ENCODE measurements around the gene CTSA. TPM values are rescaled to one million over a fixed set of nuclear protein-coding genes. Genes with fewer than 3 reads are reported as not detected.

Gene CTSA
- total RNA-seq, result 87.4 TPM

DNA sequence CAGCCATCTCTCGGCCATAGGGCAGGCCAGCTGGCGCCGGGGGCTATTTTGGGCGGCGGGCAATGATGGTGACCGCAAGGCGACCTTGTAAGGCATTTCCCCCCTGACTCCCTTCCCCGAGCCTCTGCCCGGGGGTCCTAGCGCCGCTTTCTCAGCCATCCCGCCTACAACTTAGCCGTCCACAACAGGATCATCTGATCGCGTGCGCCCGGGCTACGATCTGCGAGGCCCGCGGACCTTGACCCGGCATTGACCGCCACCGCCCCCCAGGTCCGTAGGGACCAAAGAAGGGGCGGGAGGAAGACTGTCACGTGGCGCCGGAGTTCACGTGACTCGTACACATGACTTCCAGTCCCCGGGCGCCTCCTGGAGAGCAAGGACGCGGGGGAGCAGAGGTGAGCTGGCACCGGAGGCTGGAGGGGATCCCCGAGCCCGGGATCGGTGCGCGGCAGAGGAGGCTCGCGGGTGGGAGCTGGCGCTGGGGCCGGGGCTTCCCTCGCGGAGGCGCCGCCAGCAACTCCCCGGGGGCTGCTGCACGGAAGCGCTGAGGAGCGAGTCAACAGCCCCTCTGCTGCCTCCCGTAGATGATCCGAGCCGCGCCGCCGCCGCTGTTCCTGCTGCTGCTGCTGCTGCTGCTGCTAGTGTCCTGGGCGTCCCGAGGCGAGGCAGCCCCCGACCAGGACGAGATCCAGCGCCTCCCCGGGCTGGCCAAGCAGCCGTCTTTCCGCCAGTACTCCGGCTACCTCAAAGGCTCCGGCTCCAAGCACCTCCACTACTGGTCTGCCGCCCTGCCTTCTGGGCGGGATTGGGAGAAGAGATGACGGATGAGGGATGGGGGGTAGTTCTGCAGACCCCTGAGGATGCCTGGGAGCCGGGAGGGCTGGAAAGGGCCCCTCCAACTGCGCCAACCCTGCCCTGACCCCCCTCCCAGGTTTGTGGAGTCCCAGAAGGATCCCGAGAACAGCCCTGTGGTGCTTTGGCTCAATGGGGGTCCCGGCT is at the start of gene CTSA, which contains the start of gene NEURL2:
CTSA (plus strand) TSS at position 351 of the 999 bp plus-strand sequence; CDS start at position 585, 234 bp downstream.
NEURL2 (minus strand) TSS at position 224 of the 999 bp plus-strand sequence; CDS start at position 7, 217 bp downstream.
- peak; percentile 97 for DNase-seq (ENCODE audit: low spot score)
- intact Hi-C loops (cut with DNase I), result loop anchor here (10.0 kb wide), 1 partner anchor 64 kb away; no protein-coding TSS in a partner anchor

DNA sequence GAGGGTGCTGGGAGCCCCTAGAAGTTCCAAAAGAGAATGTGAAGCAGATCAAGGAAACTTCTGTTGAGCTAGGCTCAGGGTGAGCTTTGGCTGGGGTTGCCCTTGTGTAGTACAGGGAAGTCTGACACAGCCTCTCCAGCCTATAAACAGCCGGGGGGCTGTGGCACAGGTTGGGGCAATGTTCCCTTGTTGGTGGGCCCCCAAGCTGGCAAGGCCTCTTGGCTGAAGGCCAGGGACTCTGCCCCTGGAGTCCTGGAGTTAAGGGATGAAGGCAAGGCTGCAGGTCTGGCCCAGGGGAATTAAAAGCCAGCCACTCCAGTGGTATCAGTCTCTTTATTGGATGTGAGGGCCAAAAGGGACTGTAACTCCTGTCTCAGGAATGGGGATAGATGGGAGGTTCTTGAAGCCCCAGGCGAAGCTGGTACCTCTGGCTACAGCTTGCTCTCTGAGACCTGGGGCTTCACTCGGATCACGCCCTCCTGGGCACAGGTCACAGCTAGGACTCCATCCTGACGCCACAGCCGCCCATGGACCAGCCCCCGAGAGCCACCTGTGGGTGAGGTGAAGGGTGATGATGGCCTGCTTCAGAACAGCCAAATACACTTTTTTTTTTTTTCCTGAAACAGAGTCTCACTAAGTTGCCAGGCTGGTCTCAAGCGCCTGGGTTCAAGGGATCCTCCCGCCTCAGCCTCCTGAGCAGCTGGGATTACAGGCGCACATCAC is 49.6 kb upstream of the CTSA start:
- ATAC-seq (peak; percentile 6), DNase-seq (ENCODE audit: low spot score) (no peak)
- intact Hi-C loops (cut with DNase I), result no loop called here

More for the DNA sequence above, at the start of gene CTSA, which contains the start of gene NEURL2:
- peak; percentile 93 for ATAC-seq

GRCh38 chr20:45842169-45842812 is 48.8 kb upstream of the CTSA start:
- peak; percentile 68 for ATAC-seq
- DNase-seq (ENCODE audit: low spot score), result no peak
- intact Hi-C loops (cut with DNase I), result no loop called here

- ATAC-seq (peak; percentile 2), DNase-seq (ENCODE audit: low spot score) (no peak)
- intact Hi-C loops (cut with DNase I), result no loop called here
These were observed 47.6 kb upstream of the CTSA start for GRCh38 chr20:45843506-45843905.

- intact Hi-C loops (cut with DNase I), result no loop called here
- DNase-seq (ENCODE audit: low spot score) (no peak), ATAC-seq (no peak)
These were observed 45.7 kb upstream of the CTSA start for GRCh38 chr20:45845452-45845851.

DNA sequence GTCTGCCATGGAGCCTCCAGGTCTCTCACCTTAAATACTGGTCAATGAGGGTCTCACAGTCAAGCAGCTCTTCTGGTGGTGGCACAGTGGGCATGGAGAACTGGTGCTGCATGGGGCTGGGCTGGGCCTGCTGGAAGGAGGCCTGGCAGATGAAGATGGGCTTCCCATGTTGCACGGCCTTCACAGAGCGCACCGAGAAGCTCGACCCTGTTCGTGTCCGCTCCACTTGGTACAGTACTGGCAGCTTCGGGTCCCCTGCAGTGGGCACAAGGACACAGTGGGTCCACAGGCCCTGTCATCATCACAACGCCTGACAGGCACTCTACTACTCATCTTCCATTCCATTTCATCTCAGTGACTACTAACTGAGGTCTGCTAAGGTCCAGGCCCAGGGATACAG is 42.7 kb upstream of the CTSA start:
- DNase-seq (ENCODE audit: low spot score) (no peak), ATAC-seq (no peak)
- intact Hi-C loops (cut with DNase I), result no loop called here

DNA sequence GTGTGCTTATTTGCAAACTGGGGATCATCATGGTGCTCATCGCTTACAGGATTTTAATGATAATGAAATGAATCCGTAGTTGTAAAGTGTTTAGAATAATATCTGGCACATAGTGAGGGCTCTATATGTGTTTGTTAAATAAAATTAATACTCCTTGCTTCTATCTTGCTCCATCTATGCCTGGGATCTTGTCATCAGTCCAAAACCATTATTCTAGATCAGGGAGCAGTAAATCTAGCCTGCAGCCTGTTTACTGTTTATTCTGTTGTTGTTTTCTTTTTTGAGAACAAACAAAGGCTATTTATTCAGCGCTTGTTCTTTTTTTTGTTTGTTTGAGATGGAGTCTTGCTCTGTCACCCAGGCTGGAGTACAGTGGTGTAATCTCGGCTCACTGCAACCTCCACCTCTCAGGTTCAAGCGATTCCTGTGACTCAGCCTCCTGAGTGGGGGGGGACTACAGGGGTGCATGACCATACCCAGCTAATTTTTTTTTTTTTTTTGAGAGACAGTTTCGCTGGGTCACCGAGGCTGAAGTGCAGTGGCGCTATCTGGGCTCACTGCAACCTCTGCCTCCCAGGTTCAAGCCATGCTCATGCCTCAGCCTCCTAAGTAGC is 42.1 kb upstream of the CTSA start:
- no peak for ATAC-seq
- intact Hi-C loops (cut with DNase I), result no loop called here
- DNase-seq (ENCODE audit: low spot score), result no peak

DNA sequence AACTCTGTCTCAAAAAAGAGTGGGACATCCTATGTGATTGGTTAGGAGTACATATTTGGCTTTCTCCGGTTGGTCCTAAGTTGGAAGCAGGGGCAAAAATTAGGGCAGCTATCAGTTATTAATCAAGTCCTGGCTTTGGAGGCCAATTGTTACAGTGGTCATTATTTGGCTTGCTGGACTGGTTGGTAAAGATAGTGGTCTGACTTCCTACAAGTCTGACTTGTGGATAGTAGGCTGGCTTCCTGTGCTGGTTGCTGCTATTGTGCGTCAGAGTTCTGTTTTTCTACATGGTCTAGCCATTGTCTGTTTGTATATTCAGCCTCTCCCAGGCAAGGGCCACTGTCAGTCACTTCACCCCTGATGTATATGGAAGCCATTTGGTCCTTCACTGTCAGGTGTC is 40.9 kb upstream of the CTSA start:
- DNase-seq (ENCODE audit: low spot score) (no peak), ATAC-seq (no peak)
- intact Hi-C loops (cut with DNase I), result no loop called here

DNA sequence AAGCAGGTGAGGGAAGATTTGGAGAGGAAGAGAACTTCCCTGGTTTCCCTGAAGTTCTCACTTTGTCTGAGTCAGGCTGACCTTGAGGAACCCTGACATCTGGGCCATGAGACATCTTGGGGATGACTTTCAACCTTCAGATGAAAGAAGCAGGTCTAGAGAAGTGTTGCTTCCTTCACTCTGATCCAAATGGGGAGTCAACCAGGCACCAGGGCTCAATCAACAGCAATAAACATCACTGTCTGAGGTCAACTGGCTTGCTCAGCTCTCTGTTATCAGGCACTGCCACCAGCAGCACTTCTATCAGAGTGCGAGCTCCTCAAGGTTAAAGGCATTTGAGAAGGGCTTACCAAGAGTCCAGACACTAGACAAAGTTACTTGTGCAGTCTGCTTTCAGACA is 40.2 kb upstream of the CTSA start:
- DNase-seq (ENCODE audit: low spot score) (no peak), ATAC-seq (no peak)
- intact Hi-C loops (cut with DNase I), result no loop called here

DNA sequence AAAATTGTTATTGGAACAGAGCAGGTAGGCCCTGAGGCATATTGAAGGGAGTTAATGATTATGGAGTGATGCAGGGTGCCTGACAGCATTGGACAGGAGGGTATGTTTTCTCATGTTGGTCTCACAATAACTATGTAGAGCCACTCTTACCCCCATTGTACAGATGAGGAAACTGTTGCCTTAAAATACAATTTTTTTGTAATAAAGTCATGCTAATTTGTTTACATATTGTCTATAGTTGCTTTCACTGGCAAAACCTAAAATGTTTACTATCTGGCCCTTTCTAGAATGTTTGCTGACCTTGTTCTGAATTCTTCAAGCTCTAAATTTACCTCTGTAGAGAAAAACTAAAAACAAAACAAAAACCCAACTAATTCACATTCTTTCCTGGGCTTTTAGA is 39.6 kb upstream of the CTSA start:
- ATAC-seq (no peak), DNase-seq (ENCODE audit: low spot score) (no peak)
- intact Hi-C loops (cut with DNase I), result no loop called here

GRCh38 chr20:45852326-45852725 is 38.8 kb upstream of the CTSA start:
- DNase-seq (ENCODE audit: low spot score) (no peak), ATAC-seq (no peak)
- intact Hi-C loops (cut with DNase I), result no loop called here

DNA sequence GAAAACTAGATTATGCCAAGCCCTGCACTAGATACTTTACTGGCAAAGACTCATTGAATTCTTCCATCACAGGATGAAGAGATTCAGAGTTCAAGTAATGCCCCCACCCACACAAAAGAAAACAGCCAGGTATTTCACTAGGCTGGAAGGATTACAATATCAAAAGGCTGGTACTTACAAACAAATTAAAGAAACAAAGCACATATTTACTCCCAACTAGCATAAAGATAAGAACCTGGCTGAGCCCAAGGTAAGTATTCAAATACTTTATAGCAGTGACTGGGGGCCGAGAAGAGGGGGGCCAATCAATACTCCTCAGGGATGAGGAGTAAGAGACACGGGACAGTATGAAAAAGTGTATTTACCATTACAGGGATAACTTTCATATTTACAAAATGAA is 37.7 kb upstream of the CTSA start:
- no peak for DNase-seq (ENCODE audit: low spot score)
- intact Hi-C loops (cut with DNase I), result no loop called here
- no peak for ATAC-seq

- ATAC-seq (peak; percentile 99), DNase-seq (ENCODE audit: low spot score) (peak; percentile 95)
- intact Hi-C loops (cut with DNase I), result no loop called here
These were observed 33.8 kb upstream of the CTSA start, which contains the start of the genes ACOT8 and ZSWIM3 for GRCh38 chr20:45857114-45857881. Gene ACOT8, minus strand, starts transcription at chr20:45857392. Its CDS starts 77 bp downstream, at chr20:45857315. Gene ZSWIM3, plus strand, starts transcription at chr20:45857614. Its CDS starts 212 bp downstream, at chr20:45857826.

- intact Hi-C loops (cut with DNase I), result no loop called here
- no peak for ATAC-seq
- no peak for DNase-seq (ENCODE audit: low spot score)
These were observed 33.3 kb upstream of the CTSA start for GRCh38 chr20:45857882-45858216.

- ATAC-seq, result no peak
- no peak for DNase-seq (ENCODE audit: low spot score)
- intact Hi-C loops (cut with DNase I), result no loop called here
These were observed 31.2 kb upstream of the CTSA start for GRCh38 chr20:45859916-45860315.

- intact Hi-C loops (cut with DNase I), result no loop called here
- DNase-seq (ENCODE audit: low spot score) (peak; percentile 3), ATAC-seq (no peak)
These were observed 30.4 kb upstream of the CTSA start for GRCh38 chr20:45860560-45861220.

DNA sequence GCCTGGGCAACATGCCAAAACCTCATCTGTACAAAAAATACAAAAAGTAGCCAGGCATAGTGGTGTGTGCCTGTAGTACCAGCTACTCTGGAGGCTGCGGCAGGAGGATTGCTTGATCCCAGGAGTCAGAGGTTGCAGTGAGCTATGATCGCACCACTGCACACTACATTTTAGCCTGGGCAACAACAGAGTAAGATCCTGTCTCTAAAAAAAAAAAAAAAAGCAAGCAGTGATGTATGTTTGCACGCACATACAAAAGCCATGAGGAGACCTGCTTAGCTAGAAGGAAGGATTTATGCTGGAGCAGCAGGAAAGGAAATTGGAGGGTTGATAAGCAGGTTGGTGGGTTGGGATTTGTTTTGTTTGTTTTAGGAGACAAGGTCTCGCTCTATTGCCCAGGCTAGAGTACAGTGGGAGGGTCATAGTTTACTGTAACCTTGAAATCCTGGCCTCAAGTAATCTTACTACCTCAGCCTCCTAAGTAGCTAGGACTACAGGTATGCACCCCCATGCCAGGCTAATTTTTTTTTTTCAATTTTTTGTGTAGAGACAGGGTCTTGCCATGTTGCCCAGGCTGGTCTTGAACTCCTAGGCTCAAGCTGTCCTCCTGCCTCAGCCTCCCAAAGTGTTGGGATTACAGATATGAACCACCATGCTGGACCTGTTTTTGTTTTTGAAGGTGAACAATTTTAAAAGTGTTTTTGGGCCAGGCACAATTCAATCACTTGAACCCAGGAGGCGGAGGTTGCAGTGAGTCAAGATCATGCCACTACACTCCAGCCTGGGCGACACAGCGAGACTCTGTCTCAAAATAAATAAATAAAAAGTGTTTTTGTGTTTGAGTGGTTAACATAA is 29.7 kb upstream of the CTSA start:
- intact Hi-C loops (cut with DNase I), result no loop called here
- ATAC-seq (no peak), DNase-seq (ENCODE audit: low spot score) (peak; percentile 45)
